Mucosa of descending colon (tissue), 3 donors: Measurements from ENCODE around the gene PDCL3. TPM values are rescaled to one million over a fixed set of nuclear protein-coding genes. Genes with fewer than 3 reads are reported as not detected.

ENCODE experiments used
- ATAC-seq: fragments of 200-7000 bp; cut with Tn5 transposase; one replicate; pipeline ENCODE4 v1.9.1; 2020; ENCODE audit warnings: mild to moderate bottlenecking, moderate library complexity
- DNase-seq, 3 donors: peaks; one replicate each; pipeline ENCODE4 v3.0.0-alpha.2; 2020
- H3K36me3 ChIP-seq: fragments of 200-600 bp; one replicate; pipeline ENCODE4 v1.8.0; 2021; ENCODE audit warnings: low read depth, mild to moderate bottlenecking
- H3K4me1 ChIP-seq: fragments of 200-600 bp; one replicate; pipeline ENCODE4 v1.8.0; 2021; ENCODE audit warnings: low read depth, mild to moderate bottlenecking
- H3K4me3 ChIP-seq: fragments of 200-600 bp; one replicate; pipeline ENCODE4 v1.8.0; 2021; ENCODE audit warnings: mild to moderate bottlenecking
- H3K9me3 ChIP-seq: fragments of 200-600 bp; one replicate; pipeline ENCODE4 v1.8.0; 2021; ENCODE audit warnings: mild to moderate bottlenecking
- intact Hi-C, 2 donors: fragments of 100-400 bp; cut with DNase I in 1 of 2; cut with micrococcal nuclease in 1 of 2; formaldehyde crosslinking; loops; one replicate each; pipeline versions ENCODE4 v1.11.0 to v1.11.1; 2022; cut with DNase I, micrococcal nuclease
- total RNA-seq, 3 donors: library from RNA; stranded (reverse); fragmentation: NEBNext Ultra II Directional in 2 of 3; extraction: Animal tissue kit (Norgen Biotek cat#: 25700) in 2 of 3; gene quantifications; one replicate each; pipeline versions ENCODE4 v1.2.1 to v1.2.4, GENCODE V29; 2021 to 2023
- TF ChIP-seq, protein P1 (sequence below): fragments of 200-600 bp; IDR thresholded peaks from one replicate; pipeline ENCODE4 v1.8.0; 2022; ENCODE audit warnings: antibody characterized with exemption, mild to moderate bottlenecking
- donor health status: DM: no; HTN: no; CAD: no; lungs with moderate emphysema.
- donor health status: DM: no; HTN: no; CAD: no.
- donor health status: DM: no; HTN: yes; CAD: no.

PDCL3 gene
- total RNA-seq, 3 donors from 2014 or later, result 17.9 to 31.6 (median 20.1) TPM

DNA sequence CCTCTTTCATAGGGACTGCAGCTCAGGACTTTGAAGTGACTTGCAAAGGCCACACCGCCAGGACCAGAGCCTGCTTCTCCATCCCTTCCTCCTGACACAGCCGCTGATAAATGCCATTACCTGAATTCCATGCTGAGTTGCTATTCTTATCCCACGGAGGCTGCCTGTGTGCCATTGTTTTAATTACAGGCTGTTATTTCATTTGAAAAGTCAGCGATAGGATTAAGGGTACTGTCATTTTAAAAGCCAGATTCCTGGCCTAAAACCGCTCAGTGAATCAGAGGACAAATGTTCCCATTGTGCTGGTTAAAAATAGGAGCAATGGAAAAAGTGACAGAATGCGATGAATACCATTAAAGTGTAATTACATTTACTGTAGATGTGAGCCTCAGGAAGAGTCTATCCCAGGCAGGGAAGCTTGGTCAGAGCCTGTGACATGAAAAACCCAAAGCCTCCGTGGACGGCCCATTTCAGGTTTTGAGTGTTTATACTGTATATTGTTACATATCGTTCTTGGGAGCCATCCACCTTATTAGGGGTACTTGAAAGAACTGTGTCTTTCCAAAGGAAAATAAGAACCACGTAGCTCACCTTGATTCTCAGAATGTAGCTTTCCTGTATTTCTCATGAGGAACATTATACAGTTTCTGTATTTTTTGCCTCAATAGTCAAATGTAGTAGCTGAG is 41.3 kb downstream of the PDCL3 start:
- H3K4me1 ChIP-seq, result no peaks in the 10 kb centered on the region
- intact Hi-C loops, result no loop called here
- H3K9me3 ChIP-seq, result no peaks in the 10 kb centered on the region
- H3K4me3 ChIP-seq, result no peak overlapping the region
- TF ChIP-seq, protein P1, sequence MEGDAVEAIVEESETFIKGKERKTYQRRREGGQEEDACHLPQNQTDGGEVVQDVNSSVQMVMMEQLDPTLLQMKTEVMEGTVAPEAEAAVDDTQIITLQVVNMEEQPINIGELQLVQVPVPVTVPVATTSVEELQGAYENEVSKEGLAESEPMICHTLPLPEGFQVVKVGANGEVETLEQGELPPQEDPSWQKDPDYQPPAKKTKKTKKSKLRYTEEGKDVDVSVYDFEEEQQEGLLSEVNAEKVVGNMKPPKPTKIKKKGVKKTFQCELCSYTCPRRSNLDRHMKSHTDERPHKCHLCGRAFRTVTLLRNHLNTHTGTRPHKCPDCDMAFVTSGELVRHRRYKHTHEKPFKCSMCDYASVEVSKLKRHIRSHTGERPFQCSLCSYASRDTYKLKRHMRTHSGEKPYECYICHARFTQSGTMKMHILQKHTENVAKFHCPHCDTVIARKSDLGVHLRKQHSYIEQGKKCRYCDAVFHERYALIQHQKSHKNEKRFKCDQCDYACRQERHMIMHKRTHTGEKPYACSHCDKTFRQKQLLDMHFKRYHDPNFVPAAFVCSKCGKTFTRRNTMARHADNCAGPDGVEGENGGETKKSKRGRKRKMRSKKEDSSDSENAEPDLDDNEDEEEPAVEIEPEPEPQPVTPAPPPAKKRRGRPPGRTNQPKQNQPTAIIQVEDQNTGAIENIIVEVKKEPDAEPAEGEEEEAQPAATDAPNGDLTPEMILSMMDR, result no peak
- ATAC-seq (no peak), DNase-seq (no peak)
- no peaks in the 10 kb centered on the region for H3K36me3 ChIP-seq

DNA sequence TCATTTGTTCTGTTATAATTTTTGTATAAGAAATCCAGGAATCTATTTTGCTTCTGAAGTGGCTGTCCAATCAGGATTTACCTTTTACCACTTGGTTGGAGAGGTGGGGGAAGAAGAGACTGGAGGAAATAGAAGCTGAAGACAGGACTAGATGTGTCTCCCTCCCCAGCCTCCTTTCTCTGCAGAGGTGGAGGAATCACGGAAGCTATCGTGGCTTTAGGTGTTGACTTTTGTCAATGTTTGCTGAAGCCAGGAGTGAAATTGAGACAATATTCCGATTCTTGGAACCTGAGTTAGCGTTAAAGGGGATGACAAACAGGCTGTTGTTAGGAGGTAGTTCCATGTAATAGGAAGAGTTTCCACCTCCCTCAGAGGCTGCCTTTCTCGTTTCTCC is 43.5 kb downstream of the PDCL3 start:
- DNase-seq (no peak), ATAC-seq (peak; percentile 40)
- Histone ChIP-seq H3K4me3 (no peak overlapping the region), H3K9me3 (no peaks in the 10 kb centered on the region), H3K36me3 (no peaks in the 10 kb centered on the region), H3K4me1 (no peaks in the 10 kb centered on the region)
- TF ChIP-seq, protein P1, result no peak
- intact Hi-C loops, result loop anchor here in 1 of 2 donors (5.0 kb wide), 1 partner anchor 376 kb away; no protein-coding TSS in a partner anchor

DNA sequence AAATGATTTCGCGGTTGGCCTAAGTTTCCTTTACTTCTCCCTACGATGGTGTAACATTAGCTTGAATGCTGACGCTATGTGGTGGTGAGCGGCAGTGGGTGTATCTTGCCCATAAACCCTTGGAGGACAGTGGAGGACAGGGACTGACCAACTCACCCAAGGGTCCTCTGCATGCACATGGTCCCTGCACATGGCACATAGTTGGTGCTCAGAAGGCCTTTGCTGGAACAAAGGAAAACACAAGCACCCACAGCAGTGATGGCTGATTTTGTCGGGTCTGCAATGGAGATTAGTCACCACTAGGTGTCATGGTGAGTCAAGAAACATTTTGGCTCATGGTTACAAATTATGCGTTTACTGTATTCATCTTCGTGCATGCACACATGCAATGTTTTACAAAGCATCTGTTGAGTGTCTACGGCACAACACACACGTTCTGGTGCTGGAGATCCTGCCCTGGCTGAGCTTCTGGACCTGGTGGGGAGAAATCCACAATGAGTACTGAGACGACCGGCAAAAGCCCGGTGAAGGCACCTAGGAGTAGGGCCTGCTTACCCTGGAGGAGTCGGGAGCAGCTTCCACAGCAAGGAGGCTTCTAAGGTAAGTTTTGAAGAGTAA is 44.0 kb downstream of the PDCL3 start:
- intact Hi-C loops, result loop anchor here in 1 of 2 donors (5.0 kb wide), 1 partner anchor 375 kb away; no protein-coding TSS in a partner anchor
- Histone ChIP-seq H3K36me3 (no peaks in the 10 kb centered on the region), H3K4me3 (no peak overlapping the region), H3K9me3 (no peaks in the 10 kb centered on the region), H3K4me1 (no peaks in the 10 kb centered on the region)
- TF ChIP-seq, protein P1, result peak; percentile 41
- DNase-seq (peak in 1 of 3 donors; percentile 40), ATAC-seq (peak; percentile 79)

GRCh38 chr2:100610381-100610831 is 47.6 kb downstream of the PDCL3 start:
- intact Hi-C loops, result loop anchor here in 1 of 2 donors (5.0 kb wide), 1 partner anchor 372 kb away; no protein-coding TSS in a partner anchor

More at GRCh38 chr2:100610381-100610831, 47.6 kb downstream of the PDCL3 start:
- Histone ChIP-seq H3K4me3 (no peak overlapping the region), H3K36me3 (no peaks in the 10 kb centered on the region), H3K4me1 (no peaks in the 10 kb centered on the region), H3K9me3 (no peaks in the 10 kb centered on the region)
- ATAC-seq (peak; percentile 73), DNase-seq (peak; percentile 56 to 71 (median 69))
- TF ChIP-seq, protein P1, result no peak
